Vein endothelial cell (primary cell): Measurements from ENCODE around the gene MYO1G. TPM values are rescaled to one million over a fixed set of nuclear protein-coding genes. Genes with fewer than 3 reads are reported as not detected.

Experiments used
- total RNA-seq: library from RNA; depleted of rRNA; stranded (reverse); fragments of >200 nt; gene quantifications from 2 replicates; pipeline ENCODE4 v1.2.3, GENCODE V29; 2012

Gene MYO1G
- under 0.01 and 0.10 TPM in 2 replicates for total RNA-seq

GRCh38 chr7:44978511-44979366 lies at the start of gene MYO1G:
Gene MYO1G (minus strand): TSS chr7:44979015. CDS start chr7:44978961, 54 bp downstream.

GRCh38 chr7:45000093-45001032 lies 21.5 kb upstream of the MYO1G start, which contains the start of gene CCM2:
Gene CCM2 (plus strand): TSS chr7:45000201. CDS start chr7:45000334, 133 bp downstream.

Other genes starting within 250 kb of the MYO1G start
- 24.7 and 33.0 TPM in 2 replicates for gene ZMIZ2, start 230.2 kb downstream of the MYO1G start, total RNA-seq
- gene PPIA, start 182.3 kb downstream of the MYO1G start, total RNA-seq, result 2,937 and 3,058 TPM in 2 replicates
- 111 and 125 TPM in 2 replicates for gene H2AZ2, start 130.9 kb downstream of the MYO1G start, total RNA-seq
- gene PURB, start 93.5 kb downstream of the MYO1G start, total RNA-seq, result 24.5 and 26.8 TPM in 2 replicates
- 50.7 and 62.4 TPM in 2 replicates for gene CCM2, start 21.2 kb upstream of the MYO1G start, total RNA-seq
- 0.76 and 1.6 TPM in 2 replicates for gene NACAD, start 110.0 kb upstream of the MYO1G start, total RNA-seq
- gene TBRG4, start 132.7 kb upstream of the MYO1G start, total RNA-seq, result 55.1 and 61.4 TPM in 2 replicates
- gene RAMP3, start 178.8 kb upstream of the MYO1G start, total RNA-seq, result not detected in 2 replicates